AG08395 (cell line): ENCODE results near the gene EID3.
"Not testable (repeated sequence)": the region's sequence is repeated elsewhere in the genome, so short reads cannot be mapped to it uniquely, and the experiment has no call there.

Source experiments
- DNase-seq: peaks from one replicate; pipeline ENCODE4 v3.0.0; 2012; ENCODE audit warnings: mixed read lengths, low spot score

EID3 gene

DNA sequence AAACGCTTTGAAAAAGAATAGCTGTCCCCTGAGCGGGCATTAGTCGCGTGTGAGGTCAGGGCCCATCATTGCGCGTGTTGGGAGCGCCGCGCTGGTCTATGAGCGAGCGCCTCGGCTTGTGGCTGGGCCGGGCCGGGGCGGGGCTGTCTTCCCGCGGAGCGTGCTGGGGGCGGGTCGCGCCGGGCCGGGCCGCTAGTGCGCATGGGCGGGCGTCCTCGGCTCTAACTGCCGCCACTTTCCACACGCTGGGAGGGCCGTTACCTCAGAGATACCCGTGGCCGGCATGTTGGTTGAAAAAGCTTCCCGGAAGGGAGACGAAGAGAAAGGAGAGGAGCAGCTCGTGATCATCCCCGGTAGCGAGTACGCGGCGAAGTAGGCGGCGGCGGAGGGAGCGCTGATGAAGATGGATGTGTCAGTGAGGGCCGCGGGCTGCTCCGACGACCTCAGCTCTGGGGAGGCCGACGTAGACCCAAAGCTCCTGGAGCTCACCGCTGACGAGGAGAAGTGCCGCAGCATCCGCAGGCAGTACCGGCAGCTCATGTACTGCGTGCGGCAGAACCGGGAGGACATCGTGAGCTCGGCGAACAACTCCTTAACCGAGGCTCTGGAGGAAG is at the start of gene EID3:
Gene EID3, plus strand, starts transcription at position 202 of the 614 bp plus-strand sequence. Its CDS starts 196 bp downstream, at position 398.
- DNase-seq, result peak; percentile 95

DNA sequence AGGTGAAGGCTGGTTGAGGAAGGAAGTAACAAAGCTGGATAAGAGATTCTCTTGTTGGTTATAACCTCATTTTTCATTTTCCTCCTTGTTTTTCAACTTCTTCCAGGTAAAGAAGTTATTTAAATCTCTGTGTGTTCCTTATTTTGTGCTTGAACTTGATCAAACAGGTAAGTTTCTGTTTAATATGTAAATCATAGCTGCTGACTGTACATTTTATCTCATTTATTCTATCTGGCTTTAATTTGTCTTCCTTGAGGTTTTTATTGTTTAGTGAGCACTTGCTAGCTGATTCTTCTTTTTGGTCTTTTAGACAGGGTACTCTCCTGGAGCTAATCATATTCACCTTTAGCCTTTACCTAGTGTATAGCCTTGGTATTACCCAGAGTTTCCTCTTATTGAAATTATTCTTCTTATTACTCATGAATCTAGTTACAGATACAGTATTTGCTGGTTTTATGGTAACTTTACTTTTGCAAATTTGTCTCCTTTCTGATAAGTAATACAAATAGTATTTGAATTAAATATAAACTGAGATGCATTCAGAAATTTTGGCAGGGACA is 45.5 kb upstream of the EID3 start:
- no peak for DNase-seq

DNA sequence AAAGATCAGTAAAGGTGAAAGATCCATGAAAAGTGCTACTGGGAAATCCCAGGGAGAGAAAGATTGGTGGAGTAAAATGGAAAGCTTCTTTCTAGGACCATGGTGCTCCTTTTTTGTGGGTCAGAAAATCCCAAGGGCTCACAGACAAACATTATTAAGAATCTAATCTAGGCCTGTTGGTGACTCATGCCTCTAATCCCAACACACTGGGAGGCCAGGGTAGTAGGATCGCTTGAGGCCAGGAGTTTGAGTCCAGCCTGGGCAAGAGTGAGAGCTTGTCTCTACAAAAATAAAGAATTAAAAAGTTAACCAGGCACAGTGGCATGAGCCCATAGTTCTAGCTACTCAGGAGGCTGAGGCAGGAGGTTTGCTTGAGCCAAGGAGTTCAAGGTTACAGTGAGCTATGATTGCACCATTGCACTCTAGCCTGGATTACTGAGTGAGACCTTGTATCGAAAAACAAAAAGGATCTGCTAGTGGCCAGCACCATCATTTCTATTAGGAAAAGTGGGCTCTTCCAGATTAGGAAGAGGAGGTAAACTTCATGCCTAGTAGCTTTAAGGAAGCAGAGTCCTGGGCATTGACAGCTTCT is 45.0 kb upstream of the EID3 start:
- DNase-seq, result no peak

- no peak for DNase-seq
Measured at GRCh38 chr12:104263026-104263425, 40.5 kb upstream of the EID3 start.

DNA sequence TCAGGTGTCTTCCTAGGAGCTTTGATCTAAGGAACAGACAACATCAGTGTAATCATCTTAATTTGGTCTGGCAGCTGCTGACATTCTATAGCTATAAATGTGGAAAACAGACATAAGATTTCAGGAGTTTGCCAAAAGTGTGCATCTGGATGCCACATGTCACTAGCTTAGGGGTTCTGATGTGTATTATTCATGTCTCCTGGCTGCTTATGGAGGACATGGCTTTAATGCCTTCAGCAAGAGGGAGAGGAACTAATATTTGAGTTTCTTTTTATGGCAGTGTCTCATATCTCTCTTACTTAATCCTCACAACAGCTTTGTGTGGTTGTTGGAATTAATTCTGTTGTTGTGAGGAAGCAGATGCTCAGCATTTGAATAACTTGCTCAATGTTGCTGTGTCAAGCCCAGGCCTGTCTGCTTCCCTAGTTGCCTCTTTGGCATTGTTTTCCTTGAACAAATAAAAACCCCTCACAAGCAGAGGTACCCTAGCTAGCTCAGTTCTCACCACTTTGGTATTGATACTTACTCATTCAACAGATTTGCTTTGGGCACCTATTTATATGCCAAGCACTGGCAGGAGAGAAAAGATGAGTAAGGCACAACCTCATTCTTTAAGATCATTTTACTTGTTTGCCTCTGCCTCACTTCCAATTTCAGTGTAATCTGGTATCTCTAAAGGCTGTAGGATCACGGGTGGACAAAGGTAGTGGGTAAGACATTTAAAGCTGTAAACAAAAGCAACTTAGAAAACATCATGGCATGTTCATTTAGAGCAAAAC is 39.8 kb upstream of the EID3 start:
- DNase-seq, result peak; percentile 54

DNA sequence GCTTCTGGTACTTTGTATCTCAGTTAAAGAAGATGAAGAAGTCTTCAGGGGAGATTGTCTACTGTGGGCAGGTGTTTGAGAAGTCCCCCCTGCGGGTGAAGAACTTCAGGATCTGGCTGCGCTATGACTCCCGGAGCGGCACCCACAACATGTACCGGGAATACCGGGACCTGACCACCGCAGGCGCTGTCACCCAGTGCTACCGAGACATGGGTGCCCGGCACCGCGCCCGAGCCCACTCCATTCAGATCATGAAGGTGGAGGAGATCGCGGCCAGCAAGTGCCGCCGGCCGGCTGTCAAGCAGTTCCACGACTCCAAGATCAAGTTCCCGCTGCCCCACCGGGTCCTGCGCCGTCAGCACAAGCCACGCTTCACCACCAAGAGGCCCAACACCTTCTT is 38.1 kb upstream of the EID3 start:
- not testable (repeated sequence) for DNase-seq

- DNase-seq, result no peak
Measured at GRCh38 chr12:104272938-104273337, 30.6 kb upstream of the EID3 start.

DNA sequence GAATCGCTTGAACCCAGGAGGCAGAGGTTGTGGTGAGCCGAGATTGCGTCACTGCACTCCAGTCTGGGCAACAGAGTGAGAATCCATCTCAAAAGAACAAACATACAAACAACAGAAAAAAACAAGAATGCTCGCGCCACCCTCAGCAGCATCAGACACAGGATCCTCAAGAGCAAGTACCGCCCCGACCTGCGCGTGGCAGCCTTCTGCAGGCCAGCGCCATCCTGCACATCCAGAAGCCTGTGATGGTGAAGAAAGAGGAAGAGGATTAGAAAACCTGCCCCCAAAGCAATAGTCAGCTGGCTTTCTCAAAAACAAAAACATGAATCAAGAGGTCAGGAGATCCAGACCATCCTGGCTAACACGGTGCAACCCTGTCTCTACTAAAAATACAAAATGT is 30.0 kb upstream of the EID3 start:
- DNase-seq, result no peak

GRCh38 chr12:104274811-104275210 is 28.7 kb upstream of the EID3 start:
- no peak for DNase-seq

DNA sequence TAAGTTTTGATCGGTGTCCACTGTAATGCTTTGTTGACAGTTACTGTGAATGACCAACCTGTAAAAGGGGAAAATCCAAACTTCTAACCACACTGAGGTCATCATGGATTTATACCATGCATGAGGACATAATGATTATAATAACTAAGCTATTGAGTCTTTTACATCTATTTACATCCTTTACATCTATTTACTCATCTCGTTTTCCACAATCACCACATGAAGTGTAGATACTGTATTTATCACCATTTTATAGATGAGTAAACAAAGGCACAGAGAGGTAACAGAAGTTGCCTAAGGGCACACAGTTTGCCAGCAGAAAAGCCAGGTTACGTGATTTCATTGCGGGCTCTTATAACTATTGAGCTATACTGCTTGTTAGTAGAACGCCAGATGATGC is 27.9 kb upstream of the EID3 start:
- no peak for DNase-seq

DNA sequence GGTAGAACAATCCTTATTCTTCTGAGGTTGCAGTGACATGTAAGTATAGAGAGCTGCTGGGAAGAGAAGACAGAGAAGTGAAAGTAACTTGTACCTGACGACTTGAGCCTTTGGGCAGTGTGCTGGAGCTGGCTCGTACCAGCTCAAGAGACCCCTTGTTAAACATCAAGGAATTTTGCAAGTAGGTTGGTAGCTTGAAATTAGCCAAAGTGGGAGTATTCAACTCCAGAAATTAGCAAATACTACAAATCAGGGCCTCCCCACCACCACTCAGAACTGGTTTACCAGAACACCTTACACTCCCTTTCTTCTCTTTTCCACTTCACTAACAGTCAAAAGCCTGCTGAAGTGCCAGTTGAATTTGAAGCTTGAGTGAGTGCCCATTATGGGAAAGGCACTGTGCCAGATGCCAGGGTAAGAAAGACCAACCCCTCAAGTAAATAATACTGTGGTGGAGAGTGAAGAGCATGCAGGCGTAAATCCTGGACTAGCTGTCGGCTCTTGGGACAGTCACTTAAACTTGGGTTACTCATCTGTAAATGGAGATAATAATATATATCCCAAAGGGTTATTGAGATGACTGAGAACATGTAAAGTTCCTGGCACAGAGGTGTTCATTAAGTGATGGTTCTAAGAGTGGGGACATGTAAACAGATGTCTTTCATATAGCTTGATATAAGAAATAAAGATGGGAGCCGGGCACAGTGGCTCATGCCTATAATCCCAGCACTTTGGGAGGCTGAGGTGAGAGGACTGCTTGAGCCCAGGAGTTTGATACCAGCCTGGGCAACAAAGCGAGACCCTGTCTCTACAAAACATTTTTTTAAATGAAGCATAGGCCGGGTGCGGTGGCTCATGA is 27.0 kb upstream of the EID3 start:
- no peak for DNase-seq

GRCh38 chr12:104279164-104279563 is 24.4 kb upstream of the EID3 start:
- no peak for DNase-seq

DNA sequence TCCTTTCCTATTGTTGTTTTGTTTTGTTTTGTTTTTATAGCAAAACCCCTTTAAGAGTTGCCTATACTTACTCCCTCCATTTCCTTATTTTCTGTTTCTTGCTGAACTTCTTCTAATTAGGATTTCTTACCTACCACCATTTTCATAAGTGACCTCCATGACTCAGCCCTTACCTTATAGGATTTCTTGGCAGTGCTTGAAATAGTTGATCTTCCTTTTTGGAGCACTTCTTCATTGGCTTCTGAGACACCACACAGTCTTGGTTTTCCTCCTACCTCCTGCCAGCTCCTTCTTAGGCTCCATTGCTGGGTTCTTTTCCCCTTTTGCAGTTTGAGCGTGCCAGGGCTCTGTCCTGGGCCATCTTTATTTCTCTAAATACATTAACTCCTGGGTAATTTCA is 23.4 kb upstream of the EID3 start:
- DNase-seq, result no peak

DNA sequence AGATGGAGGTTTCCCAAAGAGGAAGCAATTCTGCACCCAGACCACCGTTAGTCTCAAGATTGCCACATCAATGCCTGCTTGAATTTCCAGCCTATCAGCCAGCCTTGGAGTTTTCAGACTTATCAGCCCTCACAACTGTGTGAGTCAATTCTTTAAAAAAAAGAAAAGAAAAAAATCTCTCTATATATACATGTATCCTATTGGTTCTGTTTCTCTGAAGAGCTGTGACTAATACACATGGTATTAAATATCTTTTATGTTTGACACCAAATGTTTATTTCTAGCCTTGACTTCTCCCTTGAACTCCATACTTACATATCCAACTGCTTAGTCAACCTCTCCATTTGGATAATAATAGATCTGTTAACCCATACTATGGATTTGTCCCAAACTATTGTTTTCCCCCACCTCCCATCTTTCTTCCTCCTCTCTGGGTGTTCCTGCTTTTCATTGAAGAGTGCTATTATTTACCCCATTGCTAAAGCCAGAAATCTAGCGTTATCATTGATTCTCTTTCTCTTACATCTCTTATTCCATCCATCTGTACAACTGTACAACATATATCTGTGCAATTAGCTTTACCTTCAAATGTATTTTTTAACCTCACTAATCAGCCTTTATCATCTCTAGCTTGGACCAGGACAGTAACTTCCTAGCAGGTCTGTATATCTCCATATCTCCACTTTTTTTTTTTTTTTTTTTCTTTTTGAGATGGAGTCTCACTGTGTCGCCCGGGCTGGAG is 22.7 kb upstream of the EID3 start:
- peak; percentile 76 for DNase-seq

GRCh38 chr12:104281636-104282035 is 21.9 kb upstream of the EID3 start:
- no peak for DNase-seq

DNA sequence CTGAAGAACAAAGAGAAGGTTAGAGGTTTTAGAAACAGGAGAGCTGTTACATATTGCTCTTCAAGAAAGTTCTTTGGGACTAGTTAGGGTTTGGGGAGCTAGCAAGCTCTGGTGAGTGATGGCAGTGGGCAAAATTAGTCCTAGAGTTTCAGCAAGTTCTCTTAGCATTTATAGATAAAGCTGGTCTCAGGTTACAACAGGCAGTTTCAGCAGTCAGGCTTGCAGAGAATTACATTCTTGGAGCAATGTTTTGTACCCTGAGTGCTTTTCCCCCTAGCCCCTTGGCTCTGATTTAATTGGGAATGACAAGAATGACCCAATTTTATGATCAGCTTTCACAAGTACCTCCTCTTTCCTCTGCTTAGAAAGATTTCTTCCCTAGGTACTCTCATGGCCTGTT is 21.4 kb upstream of the EID3 start:
- DNase-seq, result no peak

DNA sequence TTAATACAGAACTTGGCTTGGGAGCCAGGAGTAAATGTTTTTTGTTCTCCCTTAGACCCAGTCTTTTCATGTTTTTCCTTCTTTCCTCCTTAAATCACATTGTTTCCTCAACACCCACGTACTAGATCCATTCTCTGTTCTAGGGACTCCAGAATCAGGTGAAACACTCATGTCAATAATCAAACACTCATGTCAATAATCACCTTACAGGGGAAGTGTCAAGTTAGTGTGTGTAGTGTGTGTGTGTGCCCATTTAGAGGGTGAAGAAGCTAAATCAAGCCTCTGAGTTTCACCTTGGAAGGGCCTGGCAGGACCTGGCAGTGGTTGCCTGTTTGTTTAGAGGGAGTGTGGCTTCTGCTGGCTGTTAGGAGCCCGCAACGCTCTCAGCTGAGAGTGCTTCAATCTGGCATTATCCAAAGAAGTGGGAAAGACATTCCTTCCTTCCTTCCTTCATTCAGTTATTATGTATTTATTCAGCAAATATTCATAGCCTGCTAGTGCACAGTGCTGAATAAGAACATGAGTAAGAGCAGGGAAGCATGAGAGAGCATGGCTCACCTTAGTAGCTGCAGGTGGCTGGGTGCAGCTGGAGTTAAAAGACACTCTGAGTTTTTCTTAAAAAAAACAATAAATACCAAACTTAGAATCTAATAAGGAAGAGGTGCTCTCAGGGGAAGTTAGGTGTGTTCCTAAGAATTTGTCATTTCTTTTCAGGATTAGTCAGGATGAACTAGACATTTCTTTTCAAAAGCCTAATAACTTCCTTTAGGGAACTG is 17.6 kb upstream of the EID3 start:
- DNase-seq, result no peak

GRCh38 chr12:104286516-104287482 is 16.7 kb upstream of the EID3 start:
- peak; percentile 89 for DNase-seq

DNA sequence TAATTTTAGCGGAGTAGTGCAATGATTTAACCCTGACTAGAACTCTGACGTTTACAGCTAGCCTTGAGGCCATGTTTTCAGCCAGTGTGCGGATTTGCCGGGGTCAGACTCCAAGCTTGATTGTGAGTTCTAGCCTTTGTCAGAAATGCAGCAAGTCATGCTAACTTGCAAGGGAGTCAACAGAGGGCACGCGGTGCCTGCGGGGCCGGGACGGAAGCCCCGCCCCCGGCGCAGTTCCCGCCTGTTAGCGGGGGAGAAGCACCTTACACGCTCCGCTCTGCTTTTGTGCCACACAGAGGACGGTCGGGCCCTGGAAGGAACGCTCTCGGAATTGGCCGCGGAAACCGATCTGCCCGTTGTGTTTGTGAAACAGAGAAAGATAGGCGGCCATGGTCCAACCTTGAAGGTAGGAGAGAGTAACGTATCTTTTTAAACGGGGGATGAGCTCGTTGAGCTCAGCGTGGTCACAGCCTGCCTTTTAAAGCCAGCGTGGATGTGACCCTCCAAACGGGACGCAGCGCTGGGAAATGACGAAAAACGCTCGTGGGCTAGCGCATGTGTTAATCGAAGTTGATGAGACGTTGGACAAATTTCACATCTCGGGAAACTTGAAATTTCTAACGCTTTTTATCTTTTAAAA is 14.8 kb upstream of the EID3 start:
- peak; percentile 74 for DNase-seq
